GM19395 (cell line): ENCODE results near the gene STK11.
"Not testable (repeated sequence)": the region's sequence is repeated elsewhere in the genome, so short reads cannot be mapped to it uniquely, and the experiment has no call there.

ENCODE experiments used
- ATAC-seq: cut with Tn5 transposase; IDR thresholded peaks from one replicate; pipeline ENCODE4 v1.9.1; 2021; ENCODE audit warnings: mild to moderate bottlenecking, moderate library complexity; ENCODE audit not compliant: unreplicated experiment

STK11 gene

GRCh38 chr19:1169411-1169791 is 36.2 kb upstream of the STK11 start:
- no peak for ATAC-seq

DNA sequence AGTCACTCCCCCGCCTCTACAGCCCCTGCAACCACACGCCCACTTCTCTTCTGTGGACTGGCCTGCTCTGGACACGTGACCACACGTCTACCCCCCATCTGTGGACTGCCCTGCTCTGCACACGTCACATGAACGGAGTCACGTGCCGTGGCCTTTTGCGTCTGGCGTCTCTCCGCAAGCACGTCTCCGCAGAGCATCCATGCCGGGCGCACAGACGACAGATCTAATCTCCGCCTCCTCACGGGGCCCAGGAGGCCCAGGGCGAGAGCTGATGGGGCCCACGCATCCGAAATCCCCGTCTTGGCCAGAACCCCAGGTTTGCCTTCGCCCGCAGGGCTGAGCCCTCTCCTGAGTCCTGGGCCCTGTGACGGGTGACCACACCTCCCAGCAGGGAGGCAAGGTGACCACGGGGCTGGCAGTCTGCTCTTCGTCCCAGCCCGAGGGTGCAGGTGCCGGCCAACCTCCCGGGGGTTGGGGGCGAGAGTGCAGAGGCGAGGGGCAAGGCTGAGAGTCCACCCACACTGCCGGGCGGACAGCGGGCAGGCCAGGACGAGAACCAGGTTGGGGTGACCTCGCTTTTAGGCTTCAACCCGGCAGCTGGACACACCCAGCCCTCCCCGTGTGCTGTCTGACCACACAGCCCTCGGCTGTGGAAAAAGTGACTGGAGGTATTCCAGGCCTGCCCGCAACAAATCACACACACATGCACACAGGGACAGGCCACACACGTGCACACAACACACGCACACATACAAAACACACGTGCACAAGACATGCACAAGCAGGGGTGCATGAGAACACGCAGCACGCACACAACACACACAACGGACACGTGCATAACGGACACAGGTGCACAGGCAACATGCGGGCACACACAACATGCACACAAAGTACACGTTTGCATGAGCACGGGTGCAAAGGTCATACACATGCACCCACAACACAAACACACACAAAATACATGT is 35.4 kb upstream of the STK11 start:
- no peak for ATAC-seq

GRCh38 chr19:1170938-1171754 is 34.4 kb upstream of the STK11 start:
- no peak for ATAC-seq

DNA sequence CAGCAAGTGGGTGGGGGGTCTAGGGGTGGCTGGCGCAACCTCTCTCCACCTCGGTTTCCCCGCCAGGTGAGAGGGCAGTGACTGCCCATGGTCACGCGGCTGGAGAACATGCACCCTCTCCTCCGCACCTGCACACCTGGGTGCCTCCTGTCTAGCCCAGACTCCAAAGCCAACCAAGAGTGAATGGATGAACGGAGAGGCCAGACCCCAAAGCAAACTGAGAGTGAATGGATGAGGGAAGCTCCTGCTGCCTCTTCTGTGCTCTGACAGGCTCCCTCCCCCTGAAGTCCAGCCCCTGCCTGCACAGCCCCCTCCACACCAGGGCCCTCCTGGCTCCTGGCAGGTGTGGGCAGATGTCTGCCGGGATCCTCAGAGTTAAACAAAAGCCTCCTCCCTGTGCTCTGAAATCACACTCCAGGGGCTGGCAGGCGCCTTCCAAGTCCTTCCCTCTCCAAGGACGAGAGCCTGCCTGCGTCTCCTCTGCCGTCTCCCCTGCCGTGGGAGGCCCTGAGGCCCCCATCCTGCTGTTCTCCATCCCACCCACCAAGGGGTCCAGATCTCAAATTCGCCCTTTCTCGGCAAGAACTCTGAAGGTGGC is 33.7 kb upstream of the STK11 start:
- no peak for ATAC-seq

- no peak for ATAC-seq
Measured at GRCh38 chr19:1172353-1173158, 33.0 kb upstream of the STK11 start.

- ATAC-seq, result no peak
Measured at GRCh38 chr19:1173159-1173844, 32.3 kb upstream of the STK11 start.

- peak; percentile 59 for ATAC-seq
Measured at GRCh38 chr19:1173845-1174809, 31.5 kb upstream of the STK11 start, which contains the start of gene SBNO2. Gene SBNO2 (minus strand): TSS chr19:1174268. CDS start chr19:1154276, 19,992 bp downstream.

DNA sequence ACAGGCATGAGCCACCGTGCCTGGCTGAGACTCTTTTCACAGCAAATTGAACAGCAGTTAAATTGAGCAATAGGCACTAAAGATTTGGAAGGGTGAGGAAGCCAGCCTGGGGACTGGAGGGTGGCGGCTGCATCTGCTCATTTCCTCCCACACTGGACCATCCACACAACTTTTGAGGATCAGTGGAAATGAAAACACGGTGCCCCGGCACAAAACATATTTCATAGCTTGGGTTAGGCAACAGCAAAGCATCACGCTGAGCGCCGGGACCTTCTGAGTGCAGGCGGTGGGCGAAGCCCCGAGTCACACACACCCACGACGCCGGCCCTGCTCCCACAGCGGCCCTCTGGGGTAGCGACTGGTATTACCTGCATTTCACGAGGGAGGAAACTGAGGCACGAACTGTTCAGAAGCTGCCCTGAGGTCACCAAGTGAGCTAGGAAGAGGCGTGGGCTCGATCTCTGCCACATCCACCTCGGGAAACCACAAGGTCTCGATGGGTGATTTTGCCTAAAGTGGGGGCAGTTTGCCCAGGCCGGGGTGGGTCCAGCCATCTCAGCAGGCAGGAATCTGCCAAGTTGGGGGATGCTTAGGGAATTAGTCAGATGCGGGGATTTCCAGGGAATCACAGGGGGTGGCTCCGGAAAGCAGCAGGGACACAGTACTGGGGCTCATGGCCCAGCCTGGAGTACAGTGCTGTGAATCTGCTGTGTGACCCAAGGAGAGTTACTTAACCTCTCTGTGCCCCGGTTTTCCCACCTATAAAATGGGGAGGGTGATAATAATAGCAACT is 28.1 kb upstream of the STK11 start:
- ATAC-seq, result no peak

- ATAC-seq, result no peak
Measured at GRCh38 chr19:1181606-1182005, 24.0 kb upstream of the STK11 start.

- no peak for ATAC-seq
Measured at GRCh38 chr19:1182068-1182467, 23.5 kb upstream of the STK11 start.

GRCh38 chr19:1182727-1183126 is 22.9 kb upstream of the STK11 start:
- no peak for ATAC-seq

GRCh38 chr19:1183543-1184172 is 21.9 kb upstream of the STK11 start:
- ATAC-seq, result no peak

- ATAC-seq, result no peak
Measured at GRCh38 chr19:1189419-1189818, 16.2 kb upstream of the STK11 start.

DNA sequence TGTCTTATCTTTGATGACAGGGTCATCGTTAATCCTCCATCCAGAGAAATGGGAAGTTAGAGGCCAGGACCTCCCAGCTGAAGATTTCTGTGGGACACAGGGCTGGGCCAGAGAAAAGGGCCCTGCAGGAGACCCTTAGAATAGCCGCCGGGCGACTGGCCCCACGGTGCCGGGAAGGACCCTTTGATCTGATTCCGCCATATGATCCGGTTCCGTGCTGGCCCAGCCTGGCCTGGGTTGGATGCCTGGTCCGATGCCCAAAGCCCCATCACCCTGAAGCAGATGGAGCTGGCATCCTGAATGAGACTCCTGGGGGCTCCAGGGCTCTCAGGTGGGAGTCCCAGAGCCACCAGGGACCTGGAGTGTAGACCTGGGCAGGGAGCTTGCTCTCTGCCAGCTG is 6.0 kb upstream of the STK11 start:
- no peak for ATAC-seq

DNA sequence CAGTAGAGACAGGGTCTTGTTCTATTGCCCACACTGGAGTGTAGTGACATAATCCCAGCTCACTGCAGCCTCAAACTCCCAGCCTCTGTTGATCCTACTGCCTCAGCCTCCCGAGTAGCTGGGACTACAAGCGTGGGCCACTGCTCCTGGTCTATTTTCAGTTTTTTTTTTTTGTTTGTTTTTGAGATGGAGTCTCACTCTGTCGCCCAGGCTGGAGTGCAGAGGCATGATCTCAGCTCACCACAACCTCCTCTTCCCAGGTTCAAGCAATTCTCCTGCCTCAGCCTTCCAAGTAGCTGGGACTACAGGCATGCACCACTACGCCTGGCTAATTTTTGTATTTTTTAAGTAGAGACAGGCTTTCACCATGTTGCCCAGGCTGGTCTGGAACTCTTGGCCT is 5.0 kb upstream of the STK11 start:
- not testable (repeated sequence) for ATAC-seq

DNA sequence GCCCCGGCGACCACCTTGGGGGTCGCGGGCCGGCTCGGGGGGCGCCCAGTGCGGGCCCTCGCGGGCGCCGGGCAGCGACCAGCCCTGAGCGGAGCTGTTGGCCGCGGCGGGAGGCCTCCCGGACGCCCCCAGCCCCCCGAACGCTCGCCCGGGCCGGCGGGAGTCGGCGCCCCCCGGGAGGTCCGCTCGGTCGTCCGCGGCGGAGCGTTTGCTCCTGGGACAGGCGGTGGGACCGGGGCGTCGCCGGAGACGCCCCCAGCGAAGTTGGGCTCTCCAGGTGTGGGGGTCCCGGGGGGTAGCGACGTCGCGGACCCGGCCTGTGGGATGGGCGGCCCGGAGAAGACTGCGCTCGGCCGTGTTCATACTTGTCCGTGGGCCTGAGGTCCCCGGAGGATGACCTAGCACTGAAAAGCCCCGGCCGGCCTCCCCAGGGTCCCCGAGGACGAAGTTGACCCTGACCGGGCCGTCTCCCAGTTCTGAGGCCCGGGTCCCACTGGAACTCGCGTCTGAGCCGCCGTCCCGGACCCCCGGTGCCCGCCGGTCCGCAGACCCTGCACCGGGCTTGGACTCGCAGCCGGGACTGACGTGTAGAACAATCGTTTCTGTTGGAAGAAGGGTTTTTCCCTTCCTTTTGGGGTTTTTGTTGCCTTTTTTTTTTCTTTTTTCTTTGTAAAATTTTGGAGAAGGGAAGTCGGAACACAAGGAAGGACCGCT is 729 bp downstream of the STK11 start:
- no peak for ATAC-seq

DNA sequence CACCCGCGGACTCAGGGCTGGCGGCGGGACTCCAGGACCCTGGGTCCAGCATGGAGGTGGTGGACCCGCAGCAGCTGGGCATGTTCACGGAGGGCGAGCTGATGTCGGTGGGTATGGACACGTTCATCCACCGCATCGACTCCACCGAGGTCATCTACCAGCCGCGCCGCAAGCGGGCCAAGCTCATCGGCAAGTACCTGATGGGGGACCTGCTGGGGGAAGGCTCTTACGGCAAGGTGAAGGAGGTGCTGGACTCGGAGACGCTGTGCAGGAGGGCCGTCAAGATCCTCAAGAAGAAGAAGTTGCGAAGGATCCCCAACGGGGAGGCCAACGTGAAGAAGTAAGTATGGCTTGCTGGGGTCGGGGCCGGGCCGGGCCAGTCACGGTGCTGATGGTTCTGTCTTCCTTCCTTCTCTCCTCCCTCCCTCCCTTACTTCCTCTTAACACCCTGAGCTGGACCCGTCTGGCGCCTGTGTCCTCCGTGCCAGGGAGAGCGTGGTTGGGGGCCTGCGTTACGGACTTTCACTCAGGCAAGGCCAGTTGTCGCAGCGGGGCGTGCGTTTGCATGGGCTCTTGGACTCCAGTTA is 1.4 kb downstream of the STK11 start:
- ATAC-seq, result no peak
